ENCODE measurements around the gene PLBD2.

Gene PLBD2

GRCh38 chr12:113400362-113400761 is 42.0 kb downstream of the PLBD2 start:
- Histone ChIP-seq H3K36me3 (ENCODE audit: insufficient read depth, low read length) (no peaks in the 10 kb centered on the region), H3K27me3 (ENCODE audit: control insufficient read depth in 1 of 2, insufficient read depth in 2 of 2, low read length in 2 of 2) (peaks cover 0 to 14% of the 10 kb centered on the region in 2 donors), H3K9ac (ENCODE audit: low read length) (no peak overlapping the region), H3K4me3 (ENCODE audit: low read depth in 1 of 2, low read length in 2 of 2) (no peak overlapping the region), H3K27ac (ENCODE audit: low read depth, low read length) (no peak overlapping the region), H3K9me3 (ENCODE audit: low read length) (no peaks in the 10 kb centered on the region), H3K4me1 (ENCODE audit: insufficient read depth, low read length) (no peaks in the 10 kb centered on the region)

- Histone ChIP-seq H3K9me3 (ENCODE audit: low read length) (no peaks in the 10 kb centered on the region), H3K4me3 (ENCODE audit: low read depth in 1 of 2, low read length in 2 of 2) (no peak overlapping the region), H3K4me1 (ENCODE audit: insufficient read depth, low read length) (no peaks in the 10 kb centered on the region), H3K9ac (ENCODE audit: low read length) (no peak overlapping the region), H3K27ac (ENCODE audit: low read depth, low read length) (no peak overlapping the region), H3K36me3 (ENCODE audit: insufficient read depth, low read length) (no peaks in the 10 kb centered on the region), H3K27me3 (ENCODE audit: control insufficient read depth in 1 of 2, insufficient read depth in 2 of 2, low read length in 2 of 2) (peaks cover 0 to 14% of the 10 kb centered on the region in 2 donors)
Observed at GRCh38 chr12:113401066-113402000, 42.9 kb downstream of the PLBD2 start.

- peaks cover 0 to 14% of the 10 kb centered on the region in 2 donors for H3K27me3 ChIP-seq (ENCODE audit: control insufficient read depth in 1 of 2, insufficient read depth in 2 of 2, low read length in 2 of 2)
- H3K27ac ChIP-seq (ENCODE audit: low read depth, low read length): no peak overlapping the region
Observed at GRCh38 chr12:113402586-113403260, 44.3 kb downstream of the PLBD2 start.

GRCh38 chr12:113403435-113404415 is 45.3 kb downstream of the PLBD2 start, which contains the start of gene SDS:
SDS (minus strand) TSS chr12:113403887; CDS start chr12:113399708, 4,179 bp downstream.
- Histone ChIP-seq H3K4me3 (ENCODE audit: low read depth in 1 of 2, low read length in 2 of 2) (no peak within 1 kb of the TSS), H3K27ac (ENCODE audit: low read depth, low read length) (no peak within 1 kb of the TSS), H3K27me3 (ENCODE audit: control insufficient read depth in 1 of 2, insufficient read depth in 2 of 2, low read length in 2 of 2) (peaks cover 0 to 14% of the 10 kb centered on the region in 2 donors), H3K4me1 (ENCODE audit: insufficient read depth, low read length) (no peaks in the 10 kb centered on the region), H3K9ac (ENCODE audit: low read length) (no peak within 1 kb of the TSS), H3K36me3 (ENCODE audit: insufficient read depth, low read length) (no peaks in the 10 kb centered on the region), H3K9me3 (ENCODE audit: low read length) (no peaks in the 10 kb centered on the region)

More at GRCh38 chr12:113402586-113403260, 44.3 kb downstream of the PLBD2 start:
- no peaks in the 10 kb centered on the region for H3K36me3 ChIP-seq (ENCODE audit: insufficient read depth, low read length)
- H3K9me3 ChIP-seq (ENCODE audit: low read length): no peaks in the 10 kb centered on the region
- no peak overlapping the region for H3K4me3 ChIP-seq (ENCODE audit: low read depth in 1 of 2, low read length in 2 of 2)
- H3K9ac ChIP-seq (ENCODE audit: low read length): no peak overlapping the region
- H3K4me1 ChIP-seq (ENCODE audit: insufficient read depth, low read length): no peaks in the 10 kb centered on the region

- Histone ChIP-seq H3K36me3 (ENCODE audit: insufficient read depth, low read length) (no peaks in the 10 kb centered on the region), H3K27ac (ENCODE audit: low read depth, low read length) (no peak overlapping the region), H3K4me3 (ENCODE audit: low read depth in 1 of 2, low read length in 2 of 2) (no peak overlapping the region)
Observed at GRCh38 chr12:113405694-113406093, 47.3 kb downstream of the PLBD2 start.

GRCh38 chr12:113407931-113408600 is 49.7 kb downstream of the PLBD2 start:
- H3K9me3 ChIP-seq (ENCODE audit: low read length): no peaks in the 10 kb centered on the region
- no peak overlapping the region for H3K4me3 ChIP-seq (ENCODE audit: low read depth in 1 of 2, low read length in 2 of 2)
- no peaks in the 10 kb centered on the region for H3K4me1 ChIP-seq (ENCODE audit: insufficient read depth, low read length)
- no peak overlapping the region for H3K9ac ChIP-seq (ENCODE audit: low read length)
- H3K27ac ChIP-seq (ENCODE audit: low read depth, low read length): no peak overlapping the region
- peaks cover 0 to 3% of the 10 kb centered on the region in 2 donors for H3K27me3 ChIP-seq (ENCODE audit: control insufficient read depth in 1 of 2, insufficient read depth in 2 of 2, low read length in 2 of 2)
- H3K36me3 ChIP-seq (ENCODE audit: insufficient read depth, low read length): no peaks in the 10 kb centered on the region

More at GRCh38 chr12:113405694-113406093, 47.3 kb downstream of the PLBD2 start:
- H3K9me3 ChIP-seq (ENCODE audit: low read length): no peaks in the 10 kb centered on the region
- H3K4me1 ChIP-seq (ENCODE audit: insufficient read depth, low read length): no peaks in the 10 kb centered on the region
- peaks cover 0 to 9% of the 10 kb centered on the region in 2 donors for H3K27me3 ChIP-seq (ENCODE audit: control insufficient read depth in 1 of 2, insufficient read depth in 2 of 2, low read length in 2 of 2)
- H3K9ac ChIP-seq (ENCODE audit: low read length): no peak overlapping the region

- Histone ChIP-seq H3K27me3 (ENCODE audit: control insufficient read depth in 1 of 2, insufficient read depth in 2 of 2, low read length in 2 of 2) (peaks cover 0 to 3% of the 10 kb centered on the region in 2 donors), H3K27ac (ENCODE audit: low read depth, low read length) (no peak overlapping the region), H3K9ac (ENCODE audit: low read length) (no peak overlapping the region), H3K4me1 (ENCODE audit: insufficient read depth, low read length) (no peaks in the 10 kb centered on the region), H3K4me3 (ENCODE audit: low read depth in 1 of 2, low read length in 2 of 2) (no peak overlapping the region), H3K9me3 (ENCODE audit: low read length) (no peaks in the 10 kb centered on the region), H3K36me3 (ENCODE audit: insufficient read depth, low read length) (no peaks in the 10 kb centered on the region)
Observed at GRCh38 chr12:113408756-113409298, 50.4 kb downstream of the PLBD2 start.

GRCh38 chr12:113409462-113410124 is 51.2 kb downstream of the PLBD2 start:
- Histone ChIP-seq H3K27me3 (ENCODE audit: control insufficient read depth in 1 of 2, insufficient read depth in 2 of 2, low read length in 2 of 2) (peaks cover 0 to 3% of the 10 kb centered on the region in 2 donors), H3K9me3 (ENCODE audit: low read length) (no peaks in the 10 kb centered on the region), H3K27ac (ENCODE audit: low read depth, low read length) (no peak overlapping the region), H3K9ac (ENCODE audit: low read length) (no peak overlapping the region), H3K4me1 (ENCODE audit: insufficient read depth, low read length) (no peaks in the 10 kb centered on the region), H3K36me3 (ENCODE audit: insufficient read depth, low read length) (no peaks in the 10 kb centered on the region), H3K4me3 (ENCODE audit: low read depth in 1 of 2, low read length in 2 of 2) (no peak overlapping the region)

GRCh38 chr12:113413488-113413939 is 55.1 kb downstream of the PLBD2 start:
- Histone ChIP-seq H3K4me3 (ENCODE audit: low read depth in 1 of 2, low read length in 2 of 2) (no peak overlapping the region), H3K27me3 (ENCODE audit: control insufficient read depth in 1 of 2, insufficient read depth in 2 of 2, low read length in 2 of 2) (no peaks in the 10 kb centered on the region), H3K27ac (ENCODE audit: low read depth, low read length) (no peak overlapping the region), H3K9me3 (ENCODE audit: low read length) (no peaks in the 10 kb centered on the region), H3K36me3 (ENCODE audit: insufficient read depth, low read length) (no peaks in the 10 kb centered on the region), H3K4me1 (ENCODE audit: insufficient read depth, low read length) (no peaks in the 10 kb centered on the region), H3K9ac (ENCODE audit: low read length) (no peak overlapping the region)
